ENCODE measurements around the gene CLIC3.

DNA sequence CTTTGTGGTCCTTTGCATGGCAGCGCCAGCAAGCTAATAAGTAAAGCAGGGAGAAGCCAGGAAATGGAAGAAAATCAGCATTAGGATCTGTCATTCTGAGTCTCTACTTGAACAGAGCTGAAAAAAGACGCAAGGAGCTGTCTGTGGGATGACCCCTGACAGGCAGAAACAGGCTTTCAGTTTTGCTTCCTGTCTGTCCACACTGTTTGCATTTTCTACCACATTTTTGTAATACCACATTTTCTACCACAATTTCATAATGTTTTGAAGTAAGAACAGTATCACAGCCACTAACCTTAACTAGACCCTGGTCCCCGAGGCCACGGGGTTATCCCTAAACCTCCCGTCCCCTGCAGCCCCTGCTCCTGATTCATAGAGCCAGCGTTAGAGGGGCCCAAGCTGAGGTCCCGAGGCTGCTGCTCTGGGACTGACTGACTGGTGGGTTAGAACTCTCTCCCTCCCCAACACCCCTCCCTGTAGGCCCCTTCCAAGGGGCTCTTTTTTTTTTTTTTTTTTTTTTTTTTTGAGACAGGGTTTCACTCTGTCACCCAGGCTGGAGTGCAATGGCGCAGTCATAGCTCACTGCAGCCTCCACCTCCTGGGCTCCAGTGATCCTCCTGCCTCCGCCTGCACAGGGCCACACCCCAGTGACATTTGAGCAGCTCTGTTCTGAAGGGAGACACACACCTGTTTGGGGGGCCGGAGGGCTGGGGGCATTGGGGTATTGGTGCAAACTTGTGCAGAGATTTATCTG is 4.0 kb upstream of the CLIC3 start:
- TF ChIP-seq, protein P1, sequence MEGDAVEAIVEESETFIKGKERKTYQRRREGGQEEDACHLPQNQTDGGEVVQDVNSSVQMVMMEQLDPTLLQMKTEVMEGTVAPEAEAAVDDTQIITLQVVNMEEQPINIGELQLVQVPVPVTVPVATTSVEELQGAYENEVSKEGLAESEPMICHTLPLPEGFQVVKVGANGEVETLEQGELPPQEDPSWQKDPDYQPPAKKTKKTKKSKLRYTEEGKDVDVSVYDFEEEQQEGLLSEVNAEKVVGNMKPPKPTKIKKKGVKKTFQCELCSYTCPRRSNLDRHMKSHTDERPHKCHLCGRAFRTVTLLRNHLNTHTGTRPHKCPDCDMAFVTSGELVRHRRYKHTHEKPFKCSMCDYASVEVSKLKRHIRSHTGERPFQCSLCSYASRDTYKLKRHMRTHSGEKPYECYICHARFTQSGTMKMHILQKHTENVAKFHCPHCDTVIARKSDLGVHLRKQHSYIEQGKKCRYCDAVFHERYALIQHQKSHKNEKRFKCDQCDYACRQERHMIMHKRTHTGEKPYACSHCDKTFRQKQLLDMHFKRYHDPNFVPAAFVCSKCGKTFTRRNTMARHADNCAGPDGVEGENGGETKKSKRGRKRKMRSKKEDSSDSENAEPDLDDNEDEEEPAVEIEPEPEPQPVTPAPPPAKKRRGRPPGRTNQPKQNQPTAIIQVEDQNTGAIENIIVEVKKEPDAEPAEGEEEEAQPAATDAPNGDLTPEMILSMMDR (IDR thresholded peaks at IDR 0.05) = no peak
- no peak for TF ChIP-seq POLR2A (IDR thresholded peaks at IDR 0.05)
